Uterus (tissue), 2 donors: ENCODE data around the gene KLRC4.
"Not testable (repeated sequence)": the region's sequence is repeated elsewhere in the genome, so short reads cannot be mapped to it uniquely, and the experiment has no call there.

ENCODE experiments used
- POLR2A ChIP-seq, 2 donors: fragments of 450-650 bp; IDR thresholded peaks; one replicate each; pipeline ENCODE4 v1.6.1; 2016; ENCODE audit warnings: antibody characterized with exemption in 2 of 2, mild to moderate bottlenecking in 1 of 2, moderate library complexity in 1 of 2
- TF ChIP-seq, protein P1 (sequence below), 4 experiments: fragments of 200-600 bp in 2 of 4; fragments of 450-650 bp in 2 of 4; sonication (generic) in 2 of 4; IDR thresholded peaks; one replicate each; pipeline ENCODE4 v1.5.1; 2016 to 2019; ENCODE audit warnings: antibody characterized with exemption in 4 of 4, mild to moderate bottlenecking in 2 of 4, moderate library complexity in 1 of 4

GRCh38 chr12:10371893-10372535, 37.5 kb downstream of the KLRC4 start:
- TF ChIP-seq, protein P1, sequence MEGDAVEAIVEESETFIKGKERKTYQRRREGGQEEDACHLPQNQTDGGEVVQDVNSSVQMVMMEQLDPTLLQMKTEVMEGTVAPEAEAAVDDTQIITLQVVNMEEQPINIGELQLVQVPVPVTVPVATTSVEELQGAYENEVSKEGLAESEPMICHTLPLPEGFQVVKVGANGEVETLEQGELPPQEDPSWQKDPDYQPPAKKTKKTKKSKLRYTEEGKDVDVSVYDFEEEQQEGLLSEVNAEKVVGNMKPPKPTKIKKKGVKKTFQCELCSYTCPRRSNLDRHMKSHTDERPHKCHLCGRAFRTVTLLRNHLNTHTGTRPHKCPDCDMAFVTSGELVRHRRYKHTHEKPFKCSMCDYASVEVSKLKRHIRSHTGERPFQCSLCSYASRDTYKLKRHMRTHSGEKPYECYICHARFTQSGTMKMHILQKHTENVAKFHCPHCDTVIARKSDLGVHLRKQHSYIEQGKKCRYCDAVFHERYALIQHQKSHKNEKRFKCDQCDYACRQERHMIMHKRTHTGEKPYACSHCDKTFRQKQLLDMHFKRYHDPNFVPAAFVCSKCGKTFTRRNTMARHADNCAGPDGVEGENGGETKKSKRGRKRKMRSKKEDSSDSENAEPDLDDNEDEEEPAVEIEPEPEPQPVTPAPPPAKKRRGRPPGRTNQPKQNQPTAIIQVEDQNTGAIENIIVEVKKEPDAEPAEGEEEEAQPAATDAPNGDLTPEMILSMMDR (IDR thresholded peaks at IDR 0.05), result not testable (repeated sequence)
- TF ChIP-seq POLR2A (IDR thresholded peaks at IDR 0.05), result not testable (repeated sequence)
